Activated CD8-positive, alpha-beta T cell treated with anti-CD3 and anti-CD28 coated beads for 36 hours (primary cell): ENCODE data around the gene KIF26B. TPM values are rescaled to one million over a fixed set of nuclear protein-coding genes. Genes with fewer than 3 reads are reported as not detected.

Source experiments
- ATAC-seq: fragments of 200-7000 bp; cut with Tn5 transposase; one replicate; pipeline ENCODE4 v1.10.0; 2021; ENCODE audit warnings: mild to moderate bottlenecking, moderate library complexity
- CTCF ChIA-PET: fragments of 350-600 bp; sonication (Branson Sonifier 250); formaldehyde crosslinking; loops from one replicate; lab custom pipeline; 2021; ENCODE audit warnings: antibody characterized with exemption; lab: Charles Lee
- POLR2A ChIA-PET: fragments of 350-600 bp; sonication (Branson Sonifier 250); formaldehyde crosslinking; loops from one replicate; lab custom pipeline; 2021; ENCODE audit warnings: antibody characterized with exemption; lab: Charles Lee
- DNase-seq: peaks from one replicate; pipeline ENCODE4 v3.0.0-alpha.2; 2020
- H3K27ac Mint-ChIP-seq: one replicate; pipeline ENCODE4 v1.8.0; 2021; ENCODE audit warnings: mild to moderate bottlenecking, mixed read lengths
- H3K27me3 Mint-ChIP-seq: one replicate; pipeline ENCODE4 v1.8.0; 2021; ENCODE audit warnings: mixed read lengths
- H3K36me3 Mint-ChIP-seq: one replicate; pipeline ENCODE4 v1.8.0; 2021; ENCODE audit warnings: low read depth, mixed read lengths
- H3K4me1 Mint-ChIP-seq: one replicate; pipeline ENCODE4 v1.8.0; 2021; ENCODE audit warnings: low read depth, mixed read lengths
- H3K4me3 Mint-ChIP-seq: one replicate; pipeline ENCODE4 v1.8.0; 2021; ENCODE audit warnings: mild to moderate bottlenecking, moderate library complexity, mixed read lengths
- H3K9me3 Mint-ChIP-seq: one replicate; pipeline ENCODE4 v1.8.0; 2021; ENCODE audit warnings: mixed read lengths
- intact Hi-C: fragments of 100-400 bp; cut with micrococcal nuclease; formaldehyde crosslinking; loops from one replicate; pipeline ENCODE4 v1.10.0; 2022
- total RNA-seq, 2 experiments: library from RNA; stranded (reverse); gene quantifications; one replicate each; pipeline ENCODE4 v1.2.3, GENCODE V29; 2021
- TF ChIP-seq, protein P1 (sequence below): fragments of 200-600 bp; IDR thresholded peaks from one replicate; pipeline ENCODE4 v1.8.0; 2022; ENCODE audit warnings: antibody characterized with exemption, mild to moderate bottlenecking

The KIF26B gene
- total RNA-seq, 2 experiments from 2014 or later: 0.16 TPM

DNA sequence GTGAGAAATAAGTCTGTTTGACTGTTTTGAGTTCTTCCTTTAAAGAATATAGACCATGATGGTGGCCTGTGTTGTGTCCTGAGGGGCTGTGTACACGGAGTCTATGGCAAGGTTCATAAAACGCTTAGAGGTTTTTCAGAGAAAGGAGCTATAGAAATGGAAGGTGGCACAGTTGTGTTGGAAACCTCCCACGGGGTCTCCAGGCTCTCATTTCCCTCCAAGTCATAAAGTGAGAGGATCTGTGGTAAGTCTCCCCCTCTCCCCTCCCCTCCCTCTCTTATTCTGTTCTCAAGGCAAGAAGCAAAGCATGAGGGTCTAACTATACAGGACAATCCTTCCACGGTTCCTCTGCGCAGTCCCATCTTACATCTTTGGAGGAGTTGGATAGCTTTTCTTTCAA lies 139.2 kb downstream of the KIF26B start:
- TF ChIP-seq, protein P1, sequence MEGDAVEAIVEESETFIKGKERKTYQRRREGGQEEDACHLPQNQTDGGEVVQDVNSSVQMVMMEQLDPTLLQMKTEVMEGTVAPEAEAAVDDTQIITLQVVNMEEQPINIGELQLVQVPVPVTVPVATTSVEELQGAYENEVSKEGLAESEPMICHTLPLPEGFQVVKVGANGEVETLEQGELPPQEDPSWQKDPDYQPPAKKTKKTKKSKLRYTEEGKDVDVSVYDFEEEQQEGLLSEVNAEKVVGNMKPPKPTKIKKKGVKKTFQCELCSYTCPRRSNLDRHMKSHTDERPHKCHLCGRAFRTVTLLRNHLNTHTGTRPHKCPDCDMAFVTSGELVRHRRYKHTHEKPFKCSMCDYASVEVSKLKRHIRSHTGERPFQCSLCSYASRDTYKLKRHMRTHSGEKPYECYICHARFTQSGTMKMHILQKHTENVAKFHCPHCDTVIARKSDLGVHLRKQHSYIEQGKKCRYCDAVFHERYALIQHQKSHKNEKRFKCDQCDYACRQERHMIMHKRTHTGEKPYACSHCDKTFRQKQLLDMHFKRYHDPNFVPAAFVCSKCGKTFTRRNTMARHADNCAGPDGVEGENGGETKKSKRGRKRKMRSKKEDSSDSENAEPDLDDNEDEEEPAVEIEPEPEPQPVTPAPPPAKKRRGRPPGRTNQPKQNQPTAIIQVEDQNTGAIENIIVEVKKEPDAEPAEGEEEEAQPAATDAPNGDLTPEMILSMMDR: no peak
- ChIA-PET POLR2A (no interaction called here), CTCF (no interaction called here)
- ATAC-seq (no peak), DNase-seq (no peak)
- H3K9me3 Mint-ChIP-seq: no peaks in the 10 kb centered on the region
- no peak overlapping the region for H3K27ac Mint-ChIP-seq
- H3K4me3 Mint-ChIP-seq: no peak overlapping the region
- peaks cover 3% of the 10 kb centered on the region for H3K27me3 Mint-ChIP-seq
- H3K4me1 Mint-ChIP-seq: no peaks in the 10 kb centered on the region
- intact Hi-C loops: no loop called here
- H3K36me3 Mint-ChIP-seq: no peaks in the 10 kb centered on the region

DNA sequence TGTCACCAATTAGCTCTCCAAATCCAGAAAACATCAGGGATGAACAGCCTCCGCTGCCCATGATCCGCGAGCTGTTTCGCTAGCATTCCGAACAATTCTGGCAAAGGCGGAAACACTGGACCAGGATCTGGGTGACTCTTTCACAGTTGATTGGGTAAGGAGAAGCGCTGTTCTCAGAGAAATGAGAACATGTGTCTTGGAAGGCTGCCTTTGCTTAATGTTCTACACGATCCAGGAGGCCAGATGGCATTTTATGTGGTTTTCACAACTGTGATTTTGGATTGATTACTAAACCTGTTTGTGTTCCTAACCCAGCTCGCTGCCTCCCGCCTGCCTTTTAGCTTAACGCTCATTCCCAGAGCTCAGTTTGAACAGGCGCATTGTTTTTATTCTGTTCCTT lies 144.0 kb downstream of the KIF26B start:
- ChIA-PET POLR2A (no interaction called here), CTCF (no interaction called here)
- Mint-ChIP-seq H3K4me1 (no peaks in the 10 kb centered on the region), H3K4me3 (no peak overlapping the region), H3K36me3 (no peaks in the 10 kb centered on the region), H3K27ac (no peak overlapping the region), H3K9me3 (no peaks in the 10 kb centered on the region), H3K27me3 (peaks cover 1% of the 10 kb centered on the region)
- intact Hi-C loops: no loop called here
- TF ChIP-seq, protein P1: no peak
- ATAC-seq (no peak), DNase-seq (no peak)

DNA sequence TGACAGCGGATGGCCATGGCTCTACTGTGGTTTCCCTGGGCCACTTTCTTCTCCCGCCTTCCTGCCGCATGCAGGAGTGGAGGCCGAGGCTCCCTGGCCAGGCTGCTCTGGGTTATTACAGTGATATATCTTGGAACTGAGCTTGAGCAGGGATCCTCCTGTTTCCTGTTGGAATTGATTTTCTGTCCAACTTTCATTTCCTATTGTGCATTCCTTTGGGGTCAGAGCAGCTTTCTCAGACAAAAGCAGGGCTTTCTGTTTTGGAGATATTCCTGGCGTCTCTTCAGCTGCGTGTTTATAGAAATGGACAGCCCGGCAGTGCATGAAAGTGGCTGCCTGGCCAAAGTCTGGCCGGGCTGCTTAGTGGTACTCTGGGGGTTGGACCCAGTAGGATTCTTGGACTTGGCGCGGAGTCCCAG lies 146.4 kb downstream of the KIF26B start:
- ChIA-PET POLR2A (interaction anchor here (0.7 kb wide), 1 partner anchor 80 kb away, joined by 3 read pairs; no protein-coding TSS in a partner anchor), CTCF (interaction anchor here (0.7 kb wide), 1 partner anchor 760 kb away, joined by 3 read pairs; no protein-coding TSS in a partner anchor)
- intact Hi-C loops: no loop called here
- ATAC-seq (no peak), DNase-seq (no peak)
- Mint-ChIP-seq H3K9me3 (peaks cover 3% of the 10 kb centered on the region), H3K4me3 (no peak overlapping the region), H3K27me3 (peaks cover 1% of the 10 kb centered on the region), H3K27ac (no peak overlapping the region), H3K36me3 (no peaks in the 10 kb centered on the region), H3K4me1 (no peaks in the 10 kb centered on the region)
- TF ChIP-seq, protein P1: no peak

DNA sequence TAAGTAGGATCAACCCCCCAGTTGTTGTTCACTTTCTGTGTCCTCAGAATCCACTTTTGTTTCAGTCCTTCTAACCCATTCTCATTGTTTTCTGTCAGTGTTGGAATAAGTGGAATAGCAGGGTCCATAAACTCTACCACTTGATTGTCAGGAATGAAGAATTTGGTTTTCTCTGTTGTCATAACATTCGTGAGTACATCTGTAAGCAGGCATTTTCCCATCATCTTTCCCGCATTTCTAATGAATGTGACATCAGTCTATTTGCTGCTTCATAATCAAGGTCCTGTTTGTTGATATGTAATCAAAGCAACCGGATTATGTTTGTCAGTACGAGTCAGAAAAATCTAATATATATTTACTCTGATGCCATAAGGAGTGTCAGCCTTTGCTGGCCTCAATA lies 147.1 kb downstream of the KIF26B start:
- H3K27me3 Mint-ChIP-seq: peaks cover 1% of the 10 kb centered on the region
- no peak overlapping the region for H3K4me3 Mint-ChIP-seq
- H3K36me3 Mint-ChIP-seq: no peaks in the 10 kb centered on the region
- H3K4me1 Mint-ChIP-seq: no peaks in the 10 kb centered on the region
- TF ChIP-seq, protein P1: no peak
- no peak for ATAC-seq
- H3K27ac Mint-ChIP-seq: no peak overlapping the region
- intact Hi-C loops: no loop called here
- H3K9me3 Mint-ChIP-seq: peaks cover 3% of the 10 kb centered on the region
- no peak for DNase-seq
- ChIA-PET POLR2A (no interaction called here), CTCF (no interaction called here)

DNA sequence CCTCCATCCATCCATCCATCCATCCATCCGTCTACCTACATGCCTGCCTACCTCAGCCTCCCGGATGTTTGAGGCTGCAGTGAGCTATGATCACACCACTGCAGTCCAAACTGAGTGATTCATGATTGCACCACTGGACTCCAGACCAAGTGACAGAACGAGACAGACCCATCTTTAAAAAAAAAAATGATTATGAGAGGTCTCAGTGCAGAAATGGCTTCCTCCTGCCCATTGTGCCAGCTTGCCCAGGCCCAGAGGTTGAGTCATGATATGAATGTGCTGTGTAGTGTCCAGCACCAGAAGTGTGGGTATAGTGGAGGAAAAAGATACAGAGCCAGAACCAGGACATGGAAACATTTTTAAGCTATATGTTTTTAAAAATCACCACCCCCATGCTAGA lies 149.9 kb downstream of the KIF26B start:
- Mint-ChIP-seq H3K36me3 (no peaks in the 10 kb centered on the region), H3K27me3 (peaks cover 1% of the 10 kb centered on the region), H3K4me1 (no peaks in the 10 kb centered on the region), H3K9me3 (peaks cover 3% of the 10 kb centered on the region), H3K4me3 (no peak overlapping the region), H3K27ac (no peak overlapping the region)
- TF ChIP-seq, protein P1: no peak
- intact Hi-C loops: no loop called here
- DNase-seq: no peak
- ChIA-PET CTCF (no interaction called here), POLR2A (no interaction called here)
- ATAC-seq: no peak
